K562 (cell line): ENCODE data around the gene SLC26A1. TPM values are rescaled to one million over a fixed set of nuclear protein-coding genes. Genes with fewer than 3 reads are reported as not detected.

ENCODE experiments used
- BHLHE40 ChIP-seq: IDR thresholded peaks from 2 replicates; pipeline ENCODE4 v1.6.1; 2011; ENCODE audit warnings: low read length, improper control_type of control experiment
- ETV5 ChIP-seq: sonication (generic); formaldehyde crosslinking; IDR thresholded peaks from 2 replicates; pipeline ENCODE4 v1.4.0; 2020; ENCODE audit warnings: low read depth, mild to moderate bottlenecking, missing genetic modification reagents
- GABPB1 ChIP-seq: sonication (generic); formaldehyde crosslinking; IDR thresholded peaks from 2 replicates; pipeline ENCODE4 v1.8.0; 2022; ENCODE audit warnings: mild to moderate bottlenecking, missing genetic modification reagents
- HMGN3 ChIP-seq: IDR thresholded peaks from 2 replicates; pipeline ENCODE4 v1.6.1; 2011; ENCODE audit warnings: borderline replicate concordance, low read depth, mild to moderate bottlenecking, mixed read lengths, low read length; ENCODE audit not compliant: insufficient read length; ENCODE audit errors: extremely low read depth
- HMGXB4 ChIP-seq: sonication (generic); formaldehyde crosslinking; IDR thresholded peaks from 2 replicates; pipeline ENCODE4 v1.8.1; 2023; ENCODE audit warnings: mild to moderate bottlenecking, missing genetic modification reagents
- TARDBP ChIP-seq: fragments of 450-650 bp; IDR thresholded peaks from 2 replicates; pipeline ENCODE4 v1.6.1; 2016
- ZNF639 ChIP-seq, 2 experiments: fragments of 200-800 bp in 1 of 2; sonication (Bioruptor generic) in 1 of 2; sonication (generic) in 1 of 2; formaldehyde crosslinking in 1 of 2; IDR thresholded peaks in 1 of 2; conservative IDR thresholded peaks in 1 of 2; 2 replicates each; pipeline versions ENCODE4 v1.5.0 to v1.6.1; 2016 to 2020; ENCODE audit warnings: missing compliant biosample characterization in 1 of 2, missing genetic modification characterization in 1 of 2, missing genetic modification reagents in 1 of 2
- polyA plus RNA-seq, 8 experiments: library from polyadenylated mRNA; depleted of rRNA in 4 of 8; stranded (reverse) in 5 of 8; unstranded in 3 of 8; fragments of >200 nt; fragmentation: Nextera tagmentation in 2 of 8; fragmentation: Illumina TruSeq in 1 of 8; extraction: Ambion mirVana in 2 of 8; extraction: Trizol in 1 of 8; gene quantifications; 2 replicates each; pipeline versions ENCODE4 v1.2.1 to v1.2.3, GENCODE V29; 2011 to 2014; ENCODE audit warnings: inconsistent platforms in 1 of 8, missing spikeins in 1 of 8
- total RNA-seq, 7 experiments: library from RNA; depleted of rRNA in 6 of 7; stranded (reverse); fragments of >200 nt in 6 of 7; fragmentation: Illumina TruSeq in 2 of 7; extraction: Trizol in 2 of 7; gene quantifications; 2 replicates each; pipeline versions ENCODE4 v1.2.1 to v1.2.3, GENCODE V29; 2011 to 2021; ENCODE audit warnings: low replicate concordance in 1 of 7
- TF ChIP-seq, protein P1 (sequence below): fragments of 450-650 bp; IDR thresholded peaks from 2 replicates; pipeline ENCODE4 v1.6.1; 2016; ENCODE audit warnings: antibody characterized with exemption
- TF ChIP-seq, protein P2 (sequence below): fragments of 450-650 bp; IDR thresholded peaks from 2 replicates; pipeline ENCODE4 v1.6.1; 2016; ENCODE audit warnings: mild to moderate bottlenecking, moderate library complexity

SLC26A1 gene
- total and polyA plus RNA-seq, 9 of the 15 experiments (the other 6 are each of a cell fraction or from before 2014, with no cell fraction given) = 0.11 to 4.2 (median 0.95) TPM

- TF ChIP-seq, protein P1, sequence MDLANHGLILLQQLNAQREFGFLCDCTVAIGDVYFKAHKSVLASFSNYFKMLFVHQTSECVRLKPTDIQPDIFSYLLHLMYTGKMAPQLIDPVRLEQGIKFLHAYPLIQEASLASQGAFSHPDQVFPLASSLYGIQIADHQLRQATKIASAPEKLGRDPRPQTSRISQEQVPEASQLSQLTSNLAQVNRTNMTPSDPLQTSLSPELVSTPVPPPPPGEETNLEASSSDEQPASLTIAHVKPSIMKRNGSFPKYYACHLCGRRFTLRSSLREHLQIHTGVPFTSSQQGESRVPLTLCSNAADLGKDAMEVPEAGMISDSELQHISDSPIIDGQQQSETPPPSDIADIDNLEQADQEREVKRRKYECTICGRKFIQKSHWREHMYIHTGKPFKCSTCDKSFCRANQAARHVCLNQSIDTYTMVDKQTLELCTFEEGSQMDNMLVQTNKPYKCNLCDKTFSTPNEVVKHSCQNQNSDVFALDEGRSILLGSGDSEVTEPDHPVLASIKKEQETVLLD = peak; percentile 44; the same call in 1 of the 2 replicates
- TF ChIP-seq ZNF639 (CRISPR knock-in tag; conservative IDR thresholded peaks at IDR 0.05 in 1 of 2, IDR thresholded peaks at IDR 0.05 in 1 of 2) (peak in 1 of 2 experiments; percentile 77; a peak in 2 of 4 replicates), ETV5 (CRISPR knock-in tag) (peak; percentile 94), GABPB1 (CRISPR knock-in tag) (peak; percentile 52; the same call in 1 of the 2 replicates), BHLHE40 (peak; percentile 94), TARDBP (peak; percentile 61; the same call in 1 of the 2 replicates), HMGXB4 (CRISPR knock-in tag) (peak; percentile 69; the same call in 1 of the 2 replicates), HMGN3 (peak; percentile 66)
- TF ChIP-seq, protein P2, sequence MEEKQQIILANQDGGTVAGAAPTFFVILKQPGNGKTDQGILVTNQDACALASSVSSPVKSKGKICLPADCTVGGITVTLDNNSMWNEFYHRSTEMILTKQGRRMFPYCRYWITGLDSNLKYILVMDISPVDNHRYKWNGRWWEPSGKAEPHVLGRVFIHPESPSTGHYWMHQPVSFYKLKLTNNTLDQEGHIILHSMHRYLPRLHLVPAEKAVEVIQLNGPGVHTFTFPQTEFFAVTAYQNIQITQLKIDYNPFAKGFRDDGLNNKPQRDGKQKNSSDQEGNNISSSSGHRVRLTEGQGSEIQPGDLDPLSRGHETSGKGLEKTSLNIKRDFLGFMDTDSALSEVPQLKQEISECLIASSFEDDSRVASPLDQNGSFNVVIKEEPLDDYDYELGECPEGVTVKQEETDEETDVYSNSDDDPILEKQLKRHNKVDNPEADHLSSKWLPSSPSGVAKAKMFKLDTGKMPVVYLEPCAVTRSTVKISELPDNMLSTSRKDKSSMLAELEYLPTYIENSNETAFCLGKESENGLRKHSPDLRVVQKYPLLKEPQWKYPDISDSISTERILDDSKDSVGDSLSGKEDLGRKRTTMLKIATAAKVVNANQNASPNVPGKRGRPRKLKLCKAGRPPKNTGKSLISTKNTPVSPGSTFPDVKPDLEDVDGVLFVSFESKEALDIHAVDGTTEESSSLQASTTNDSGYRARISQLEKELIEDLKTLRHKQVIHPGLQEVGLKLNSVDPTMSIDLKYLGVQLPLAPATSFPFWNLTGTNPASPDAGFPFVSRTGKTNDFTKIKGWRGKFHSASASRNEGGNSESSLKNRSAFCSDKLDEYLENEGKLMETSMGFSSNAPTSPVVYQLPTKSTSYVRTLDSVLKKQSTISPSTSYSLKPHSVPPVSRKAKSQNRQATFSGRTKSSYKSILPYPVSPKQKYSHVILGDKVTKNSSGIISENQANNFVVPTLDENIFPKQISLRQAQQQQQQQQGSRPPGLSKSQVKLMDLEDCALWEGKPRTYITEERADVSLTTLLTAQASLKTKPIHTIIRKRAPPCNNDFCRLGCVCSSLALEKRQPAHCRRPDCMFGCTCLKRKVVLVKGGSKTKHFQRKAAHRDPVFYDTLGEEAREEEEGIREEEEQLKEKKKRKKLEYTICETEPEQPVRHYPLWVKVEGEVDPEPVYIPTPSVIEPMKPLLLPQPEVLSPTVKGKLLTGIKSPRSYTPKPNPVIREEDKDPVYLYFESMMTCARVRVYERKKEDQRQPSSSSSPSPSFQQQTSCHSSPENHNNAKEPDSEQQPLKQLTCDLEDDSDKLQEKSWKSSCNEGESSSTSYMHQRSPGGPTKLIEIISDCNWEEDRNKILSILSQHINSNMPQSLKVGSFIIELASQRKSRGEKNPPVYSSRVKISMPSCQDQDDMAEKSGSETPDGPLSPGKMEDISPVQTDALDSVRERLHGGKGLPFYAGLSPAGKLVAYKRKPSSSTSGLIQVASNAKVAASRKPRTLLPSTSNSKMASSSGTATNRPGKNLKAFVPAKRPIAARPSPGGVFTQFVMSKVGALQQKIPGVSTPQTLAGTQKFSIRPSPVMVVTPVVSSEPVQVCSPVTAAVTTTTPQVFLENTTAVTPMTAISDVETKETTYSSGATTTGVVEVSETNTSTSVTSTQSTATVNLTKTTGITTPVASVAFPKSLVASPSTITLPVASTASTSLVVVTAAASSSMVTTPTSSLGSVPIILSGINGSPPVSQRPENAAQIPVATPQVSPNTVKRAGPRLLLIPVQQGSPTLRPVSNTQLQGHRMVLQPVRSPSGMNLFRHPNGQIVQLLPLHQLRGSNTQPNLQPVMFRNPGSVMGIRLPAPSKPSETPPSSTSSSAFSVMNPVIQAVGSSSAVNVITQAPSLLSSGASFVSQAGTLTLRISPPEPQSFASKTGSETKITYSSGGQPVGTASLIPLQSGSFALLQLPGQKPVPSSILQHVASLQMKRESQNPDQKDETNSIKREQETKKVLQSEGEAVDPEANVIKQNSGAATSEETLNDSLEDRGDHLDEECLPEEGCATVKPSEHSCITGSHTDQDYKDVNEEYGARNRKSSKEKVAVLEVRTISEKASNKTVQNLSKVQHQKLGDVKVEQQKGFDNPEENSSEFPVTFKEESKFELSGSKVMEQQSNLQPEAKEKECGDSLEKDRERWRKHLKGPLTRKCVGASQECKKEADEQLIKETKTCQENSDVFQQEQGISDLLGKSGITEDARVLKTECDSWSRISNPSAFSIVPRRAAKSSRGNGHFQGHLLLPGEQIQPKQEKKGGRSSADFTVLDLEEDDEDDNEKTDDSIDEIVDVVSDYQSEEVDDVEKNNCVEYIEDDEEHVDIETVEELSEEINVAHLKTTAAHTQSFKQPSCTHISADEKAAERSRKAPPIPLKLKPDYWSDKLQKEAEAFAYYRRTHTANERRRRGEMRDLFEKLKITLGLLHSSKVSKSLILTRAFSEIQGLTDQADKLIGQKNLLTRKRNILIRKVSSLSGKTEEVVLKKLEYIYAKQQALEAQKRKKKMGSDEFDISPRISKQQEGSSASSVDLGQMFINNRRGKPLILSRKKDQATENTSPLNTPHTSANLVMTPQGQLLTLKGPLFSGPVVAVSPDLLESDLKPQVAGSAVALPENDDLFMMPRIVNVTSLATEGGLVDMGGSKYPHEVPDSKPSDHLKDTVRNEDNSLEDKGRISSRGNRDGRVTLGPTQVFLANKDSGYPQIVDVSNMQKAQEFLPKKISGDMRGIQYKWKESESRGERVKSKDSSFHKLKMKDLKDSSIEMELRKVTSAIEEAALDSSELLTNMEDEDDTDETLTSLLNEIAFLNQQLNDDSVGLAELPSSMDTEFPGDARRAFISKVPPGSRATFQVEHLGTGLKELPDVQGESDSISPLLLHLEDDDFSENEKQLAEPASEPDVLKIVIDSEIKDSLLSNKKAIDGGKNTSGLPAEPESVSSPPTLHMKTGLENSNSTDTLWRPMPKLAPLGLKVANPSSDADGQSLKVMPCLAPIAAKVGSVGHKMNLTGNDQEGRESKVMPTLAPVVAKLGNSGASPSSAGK = peak; percentile 75
Measured at GRCh38 chr4:992297-993110, 700 bp downstream of the SLC26A1 start (continued).
